Lower leg skin (tissue), 4 donors: ENCODE results near the gene MIEF2. TPM values are rescaled to one million over a fixed set of nuclear protein-coding genes. Genes with fewer than 3 reads are reported as not detected.

ENCODE experiments used
- DNase-seq, 2 donors: peaks; one replicate each; pipeline ENCODE4 v3.0.0-alpha.2; 2019; ENCODE audit warnings: low spot score in 2 of 2
- H3K4me3 ChIP-seq: fragments of 200-600 bp; sonication (generic); 2 replicates; pipeline ENCODE4 v1.5.1; 2017; ENCODE audit warnings: mild to moderate bottlenecking, low read depth; ENCODE audit not compliant: poor library complexity, severe bottlenecking
- POLR2A ChIP-seq, 2 donors: fragments of 450-650 bp; IDR thresholded peaks; one replicate each; pipeline ENCODE4 v1.6.1; 2016 to 2017; ENCODE audit warnings: antibody characterized with exemption in 2 of 2, mild to moderate bottlenecking in 1 of 2, moderate library complexity in 1 of 2
- WGBS, 2 donors: methylation state at CpG; one replicate each; pipeline ENCODE4 v1.1.5; 2018; 5-methylcytosine and 5-hydroxymethylcytosine counted together
- intact Hi-C: fragments of 100-400 bp; cut with DNase I; formaldehyde crosslinking; loops from one replicate; pipeline ENCODE4 v1.15.0; 2023; ENCODE audit warnings: low total_unique reads
- total RNA-seq, 4 donors: library from RNA; depleted of rRNA; stranded (reverse); fragments of >200 nt; gene quantifications; one replicate each; pipeline ENCODE4 v1.1.0, GENCODE V29; 2016
- TF ChIP-seq, protein P1 (sequence below), 3 donors: fragments of 450-650 bp; IDR thresholded peaks; one replicate each; pipeline ENCODE4 v1.5.1; 2016; ENCODE audit warnings: antibody characterized with exemption in 3 of 3, mild to moderate bottlenecking in 3 of 3, moderate library complexity in 2 of 3

The MIEF2 gene
- total RNA-seq, 4 donors from 2014 or later: 24.3 to 57.7 (median 34.2) TPM

DNA sequence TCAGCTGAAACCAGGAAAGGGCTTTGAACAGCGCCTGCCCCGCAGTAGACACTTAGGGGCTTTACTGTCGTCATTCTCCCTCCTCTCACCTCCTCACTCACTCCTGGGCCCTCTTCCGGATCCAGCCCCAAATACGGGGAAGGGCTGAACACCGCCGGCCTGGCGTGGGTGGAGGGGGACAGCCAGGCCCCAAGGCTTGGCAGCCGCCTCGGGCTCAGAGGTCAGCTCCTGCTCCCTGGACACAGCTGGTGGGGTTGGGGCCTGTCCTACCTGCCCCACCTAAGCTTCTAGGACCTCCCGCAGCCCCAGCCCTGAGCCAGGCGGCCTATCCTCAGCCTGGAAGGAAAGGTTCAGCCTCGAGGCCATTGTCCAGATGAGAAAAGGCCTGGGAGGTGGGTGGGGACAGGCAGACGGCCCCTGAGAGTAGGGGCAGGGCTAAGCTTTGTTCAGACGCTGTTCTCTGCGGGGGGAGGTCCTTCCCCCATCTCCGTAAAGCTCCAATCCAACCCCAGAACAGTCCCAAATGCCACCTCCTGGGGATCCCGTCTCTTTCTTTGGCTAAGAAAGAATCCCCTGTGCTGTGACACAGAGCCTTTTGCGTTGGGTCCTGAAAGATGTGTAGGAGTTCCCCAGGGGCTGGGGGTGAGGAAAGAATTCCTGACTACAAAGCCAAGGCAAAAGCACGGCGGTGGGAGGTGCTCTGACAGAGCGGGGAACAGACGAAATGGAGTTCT is 35.9 kb upstream of the MIEF2 start:
- DNase-seq: no peak
- TF ChIP-seq, protein P1, sequence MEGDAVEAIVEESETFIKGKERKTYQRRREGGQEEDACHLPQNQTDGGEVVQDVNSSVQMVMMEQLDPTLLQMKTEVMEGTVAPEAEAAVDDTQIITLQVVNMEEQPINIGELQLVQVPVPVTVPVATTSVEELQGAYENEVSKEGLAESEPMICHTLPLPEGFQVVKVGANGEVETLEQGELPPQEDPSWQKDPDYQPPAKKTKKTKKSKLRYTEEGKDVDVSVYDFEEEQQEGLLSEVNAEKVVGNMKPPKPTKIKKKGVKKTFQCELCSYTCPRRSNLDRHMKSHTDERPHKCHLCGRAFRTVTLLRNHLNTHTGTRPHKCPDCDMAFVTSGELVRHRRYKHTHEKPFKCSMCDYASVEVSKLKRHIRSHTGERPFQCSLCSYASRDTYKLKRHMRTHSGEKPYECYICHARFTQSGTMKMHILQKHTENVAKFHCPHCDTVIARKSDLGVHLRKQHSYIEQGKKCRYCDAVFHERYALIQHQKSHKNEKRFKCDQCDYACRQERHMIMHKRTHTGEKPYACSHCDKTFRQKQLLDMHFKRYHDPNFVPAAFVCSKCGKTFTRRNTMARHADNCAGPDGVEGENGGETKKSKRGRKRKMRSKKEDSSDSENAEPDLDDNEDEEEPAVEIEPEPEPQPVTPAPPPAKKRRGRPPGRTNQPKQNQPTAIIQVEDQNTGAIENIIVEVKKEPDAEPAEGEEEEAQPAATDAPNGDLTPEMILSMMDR (IDR thresholded peaks at IDR 0.05): no peak
- TF ChIP-seq POLR2A (IDR thresholded peaks at IDR 0.05): no peak
- intact Hi-C loops: no loop called here
- WGBS, 2 donors: 47 to 51% methylated on average over 23 of the region's 23 CpGs
- H3K4me3 ChIP-seq: no peak overlapping the region

DNA sequence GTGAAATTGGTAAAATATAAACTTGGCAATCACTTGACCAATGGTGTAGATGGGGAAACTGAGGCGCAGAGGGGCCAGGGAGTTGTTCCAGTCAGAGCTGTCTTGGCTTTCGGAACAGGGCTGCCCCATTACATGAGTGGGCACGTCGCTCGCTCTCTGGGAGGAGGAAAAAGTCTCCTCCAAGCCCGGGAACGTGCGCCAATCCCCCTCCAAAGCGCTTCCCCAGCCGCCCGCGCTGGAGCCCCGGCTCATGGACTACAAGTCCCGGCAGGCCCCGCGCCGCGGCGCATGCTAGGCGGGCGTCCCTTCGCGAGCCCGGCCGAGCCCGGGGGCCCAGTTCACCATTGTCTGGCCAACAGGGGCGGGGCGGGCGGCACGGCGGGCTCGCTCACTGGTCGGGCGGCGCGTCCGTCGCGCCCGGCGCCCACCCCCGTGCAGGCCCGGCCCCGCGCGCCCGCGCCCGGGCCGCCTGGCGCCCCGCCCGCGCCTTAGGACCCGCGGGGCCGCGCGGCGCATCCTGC is 35.3 kb upstream of the MIEF2 start, which contains the start of gene LLGL1:
Gene LLGL1, plus strand, starts transcription at position 515 of the 521 bp plus-strand sequence. CDS start 48 bp downstream, outside the sequence.
- intact Hi-C loops: no loop called here
- TF ChIP-seq, protein P1 (IDR thresholded peaks at IDR 0.05): no peak
- no peak for TF ChIP-seq POLR2A (IDR thresholded peaks at IDR 0.05)
- 0 to 3% methylated on average over 5 to 9 of the region's 60 CpGs for WGBS, 2 donors
- H3K4me3 ChIP-seq: peak within 1 kb of the TSS; percentile 33
- DNase-seq: peak; percentile 93 to 99

DNA sequence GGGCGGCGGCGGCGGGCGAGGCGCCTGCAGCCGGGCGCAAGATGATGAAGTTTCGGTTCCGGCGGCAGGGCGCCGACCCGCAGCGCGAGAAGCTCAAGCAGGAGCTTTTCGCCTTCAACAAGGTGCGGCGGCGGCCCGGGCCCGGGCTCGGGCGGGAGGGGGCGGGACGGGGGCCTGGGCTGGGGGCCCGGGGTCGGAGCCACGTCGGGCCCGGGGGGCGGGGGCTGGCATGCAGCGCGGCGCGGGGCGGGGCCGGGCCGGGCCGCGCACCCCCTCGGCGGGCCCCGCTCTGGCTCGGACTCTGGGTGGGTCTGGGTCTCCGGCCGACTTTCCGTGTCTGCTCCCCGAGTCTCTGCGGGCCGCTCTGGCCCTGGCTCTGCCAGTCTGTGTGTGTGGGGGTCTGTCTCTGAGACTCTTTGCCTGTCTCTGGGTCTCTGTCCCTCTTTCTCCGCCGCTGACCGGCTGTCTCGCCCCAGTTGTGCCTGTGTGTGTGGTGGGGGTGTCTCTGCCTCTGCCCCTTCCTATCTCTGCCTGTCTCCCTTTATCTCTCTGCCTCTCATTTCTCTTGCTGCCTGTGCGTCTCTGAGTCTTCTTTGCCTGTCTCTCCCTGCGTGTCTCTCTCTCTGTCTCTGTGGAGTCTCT is 34.7 kb upstream of the MIEF2 start:
- DNase-seq: no peak
- H3K4me3 ChIP-seq: peak overlapping the region; percentile 33
- no peak for TF ChIP-seq POLR2A (IDR thresholded peaks at IDR 0.05)
- TF ChIP-seq, protein P1 (IDR thresholded peaks at IDR 0.05): no peak
- 0% methylated on average over 8 to 12 of the region's 57 CpGs for WGBS, 2 donors
- intact Hi-C loops: no loop called here

DNA sequence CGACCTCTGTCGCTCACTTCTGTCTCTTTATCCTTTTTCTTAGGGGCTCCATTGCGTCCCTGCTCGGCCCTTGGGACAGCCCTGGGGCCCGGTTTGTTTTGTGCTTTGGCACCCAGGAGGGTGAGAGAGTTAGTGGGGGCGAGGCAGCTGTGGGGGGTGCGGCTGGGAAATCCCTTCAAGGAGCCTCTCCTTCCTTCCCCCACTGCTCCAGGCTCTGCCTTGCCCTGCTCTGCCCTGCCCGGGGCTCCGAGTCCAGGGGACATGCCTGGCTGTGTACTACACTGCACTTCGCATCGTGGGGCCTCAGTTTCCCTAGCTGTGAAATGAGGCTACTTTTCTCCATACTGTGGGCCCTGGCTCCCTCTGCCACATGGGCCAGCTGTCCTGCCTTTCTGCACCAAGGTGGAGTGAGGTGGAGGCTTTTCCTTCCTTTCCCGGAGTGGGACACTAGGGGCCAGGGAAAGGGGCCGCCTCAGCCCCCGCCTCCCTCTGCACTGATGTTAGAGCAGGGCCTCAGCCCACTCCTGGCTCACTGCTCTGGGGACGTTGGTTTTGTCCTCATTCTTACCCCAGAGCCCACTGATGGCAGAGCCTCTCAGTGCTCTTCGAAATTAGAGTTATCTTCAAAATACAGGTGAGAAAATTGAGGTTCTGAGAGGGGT is 34.0 kb upstream of the MIEF2 start:
- TF ChIP-seq POLR2A (IDR thresholded peaks at IDR 0.05): no peak
- TF ChIP-seq, protein P1 (IDR thresholded peaks at IDR 0.05): no peak
- intact Hi-C loops: no loop called here
- 19 to 22% methylated on average over 16 of the region's 16 CpGs for WGBS, 2 donors
- peak overlapping the region; percentile 33 for H3K4me3 ChIP-seq
- no peak for DNase-seq

DNA sequence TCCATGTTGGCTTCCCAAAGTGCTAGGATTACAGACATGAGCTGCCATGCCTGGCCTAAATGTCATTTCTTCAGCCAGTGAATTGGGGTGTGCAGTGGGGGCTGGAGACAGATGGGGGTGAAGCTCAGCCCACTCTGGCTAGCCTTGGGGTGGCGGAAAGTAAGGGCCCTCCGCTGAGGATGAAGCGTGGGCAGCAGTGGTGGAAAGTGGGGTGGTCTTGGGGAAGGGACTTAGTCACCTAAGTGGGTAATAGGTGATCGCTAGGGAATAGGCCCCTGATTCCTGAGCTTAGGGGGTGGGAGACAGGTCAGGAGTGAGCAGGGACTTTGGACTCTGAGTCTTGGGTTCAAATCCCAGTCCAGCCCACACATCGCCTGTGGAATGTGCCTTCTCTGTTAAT is 32.8 kb upstream of the MIEF2 start:
- TF ChIP-seq, protein P1 (IDR thresholded peaks at IDR 0.05): no peak
- no peak for TF ChIP-seq POLR2A (IDR thresholded peaks at IDR 0.05)
- WGBS, 2 donors: 96 to 99% methylated on average over 5 of the region's 5 CpGs
- DNase-seq: no peak
- H3K4me3 ChIP-seq: no peak overlapping the region
- intact Hi-C loops: no loop called here
